HG02970 (cell line): ENCODE results near the gene REC114.
"Not testable (repeated sequence)": the region's sequence is repeated elsewhere in the genome, so short reads cannot be mapped to it uniquely, and the experiment has no call there.

ENCODE experiments used
- ATAC-seq: cut with Tn5 transposase; IDR thresholded peaks from one replicate; pipeline ENCODE4 v1.9.1; 2021; ENCODE audit warnings: mild to moderate bottlenecking, moderate library complexity, moderate number of reproducible peaks; ENCODE audit not compliant: unreplicated experiment, low FRiP score

The REC114 gene

DNA sequence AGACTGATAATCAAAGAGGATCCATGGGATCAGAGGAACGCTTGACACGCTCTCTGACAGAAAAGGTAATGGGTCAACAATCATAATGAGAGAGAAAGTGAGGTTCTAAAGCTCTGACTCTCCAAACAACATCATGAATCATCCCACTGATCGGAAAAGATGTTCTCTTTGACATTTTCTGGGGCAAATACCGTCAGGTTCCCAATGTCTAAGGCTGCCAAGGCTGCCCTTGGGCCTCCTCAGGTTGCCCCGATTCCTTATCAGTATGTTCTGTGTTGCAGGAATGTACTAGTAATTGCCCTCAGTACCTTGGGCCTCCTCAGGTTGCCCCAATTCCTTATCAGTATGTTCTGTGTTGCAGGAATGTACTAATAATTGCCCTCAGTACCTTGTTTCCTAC, 129.3 kb downstream of the REC114 start:
- ATAC-seq, result no peak

DNA sequence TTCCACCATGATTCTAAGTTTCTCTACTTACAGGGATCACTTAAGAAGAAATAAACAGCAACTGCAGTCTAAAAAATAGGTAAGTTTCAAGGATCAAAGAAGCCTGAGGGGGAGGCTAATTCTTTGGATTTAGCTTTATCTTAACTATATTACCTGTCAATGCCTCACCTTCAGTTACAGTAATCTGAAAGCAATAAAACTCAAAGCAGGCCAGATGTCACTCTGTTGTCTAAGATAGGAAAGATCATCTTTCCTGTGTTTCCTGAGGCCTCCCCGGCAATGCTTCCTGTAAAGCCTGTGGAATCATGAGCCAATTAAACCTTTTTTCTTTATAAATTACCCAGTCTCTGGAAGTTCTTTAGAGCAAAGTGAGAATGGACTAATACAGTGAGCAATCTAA, 130.1 kb downstream of the REC114 start:
- ATAC-seq, result no peak

GRCh38 chr15:73573572-73573971, 130.6 kb downstream of the REC114 start:
- no peak for ATAC-seq

DNA sequence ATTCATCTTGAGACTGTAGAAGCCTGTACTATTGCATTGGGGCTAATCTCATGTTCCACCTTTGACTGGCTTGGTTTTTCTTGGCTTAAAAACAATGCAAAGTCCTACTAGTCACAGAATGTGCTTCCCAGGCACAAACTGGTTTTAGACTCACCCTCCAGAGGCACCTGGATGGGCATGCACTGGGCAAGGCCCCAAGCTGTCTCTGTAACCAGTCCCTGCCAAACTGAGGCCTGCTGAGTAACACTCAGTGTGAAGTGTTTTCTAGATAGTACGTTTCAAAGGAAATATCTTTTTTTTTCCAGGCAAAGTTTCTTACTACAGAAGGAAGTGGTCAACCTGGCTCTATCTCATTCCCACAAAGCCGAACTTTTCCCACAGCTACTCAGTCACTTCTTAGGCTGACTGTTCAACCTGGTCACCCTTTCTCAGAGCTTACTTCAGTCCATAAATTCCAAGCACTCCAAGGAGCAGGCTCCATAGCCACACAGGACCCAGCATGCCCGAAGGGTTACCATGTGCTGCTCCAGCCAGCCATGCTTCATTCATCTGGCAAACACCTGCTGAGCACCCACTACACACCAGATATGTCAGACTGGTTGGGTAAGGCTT, 132.8 kb downstream of the REC114 start:
- ATAC-seq, result no peak

DNA sequence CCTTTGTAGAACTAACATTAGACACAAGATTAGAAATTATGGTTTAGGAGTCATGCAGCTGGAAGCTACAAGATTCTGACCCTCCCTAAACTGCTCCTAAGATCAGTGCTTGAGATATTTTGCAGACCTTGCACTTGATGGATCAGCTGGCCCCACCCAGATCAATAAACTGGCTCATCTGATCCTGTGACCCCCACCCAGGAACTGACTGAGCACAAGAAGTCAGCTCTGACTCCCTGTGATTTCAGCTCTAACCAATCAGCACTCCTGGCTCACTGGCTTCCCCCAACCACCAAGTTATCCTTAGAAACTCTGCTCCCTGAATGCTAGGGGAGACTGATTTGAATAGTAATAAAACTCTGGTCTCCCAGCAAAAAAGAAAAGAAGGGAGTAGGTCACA, 134.6 kb downstream of the REC114 start:
- not testable (repeated sequence) for ATAC-seq

DNA sequence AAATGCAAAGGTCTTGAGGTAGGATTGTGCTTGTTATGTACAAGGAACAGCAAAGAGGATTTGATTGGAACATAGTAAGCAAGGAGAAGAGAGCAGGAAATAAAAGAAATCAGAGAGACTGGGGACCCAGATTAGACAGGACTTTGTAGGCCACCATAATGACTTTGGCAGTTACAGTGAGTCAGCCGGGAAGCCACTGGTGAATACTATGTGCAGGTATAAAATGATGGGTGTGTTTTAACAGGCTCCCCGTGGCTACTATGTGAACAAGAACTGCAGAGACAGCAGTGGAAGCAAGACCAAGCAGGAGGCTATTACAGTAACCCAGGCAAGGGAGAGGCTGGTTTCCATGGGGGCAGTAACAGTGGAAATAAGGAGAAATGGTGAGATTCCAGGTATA, 135.1 kb downstream of the REC114 start:
- ATAC-seq, result no peak

DNA sequence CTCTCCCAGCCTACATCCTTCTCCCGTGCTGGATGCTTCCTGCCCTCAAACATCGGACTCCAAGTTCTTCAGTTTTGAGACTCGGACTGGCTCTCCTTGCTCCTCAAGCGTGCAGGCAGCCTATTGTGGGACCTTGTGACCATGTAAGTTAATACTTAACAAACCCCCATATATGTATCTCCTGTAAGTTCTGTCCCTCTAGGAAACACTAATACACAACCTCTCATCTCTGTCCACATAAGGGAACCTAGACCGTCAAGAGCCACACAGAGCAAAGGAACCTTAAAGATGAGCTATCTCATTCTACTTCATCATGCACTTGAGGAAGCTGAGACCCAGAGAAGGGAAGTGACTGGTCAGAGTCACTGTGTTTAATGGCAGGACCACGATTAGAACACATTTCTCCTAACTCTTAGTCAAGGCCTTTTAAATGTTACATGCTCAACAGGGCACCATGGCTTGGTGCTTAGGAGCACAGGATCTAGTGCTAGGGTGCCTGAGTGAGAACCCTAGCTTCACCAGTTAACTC, 140.0 kb downstream of the REC114 start:
- ATAC-seq, result no peak

GRCh38 chr15:73583544-73583943, 140.6 kb downstream of the REC114 start:
- ATAC-seq, result no peak

- ATAC-seq, result no peak
Observed at GRCh38 chr15:73584699-73585420, 141.9 kb downstream of the REC114 start.

GRCh38 chr15:73585871-73586654, 143.1 kb downstream of the REC114 start:
- ATAC-seq, result no peak

GRCh38 chr15:73589766-73590165, 146.8 kb downstream of the REC114 start:
- no peak for ATAC-seq

GRCh38 chr15:73590263-73590662, 147.3 kb downstream of the REC114 start:
- ATAC-seq, result no peak

- no peak for ATAC-seq
Observed at GRCh38 chr15:73593304-73594074, 150.5 kb downstream of the REC114 start.

DNA sequence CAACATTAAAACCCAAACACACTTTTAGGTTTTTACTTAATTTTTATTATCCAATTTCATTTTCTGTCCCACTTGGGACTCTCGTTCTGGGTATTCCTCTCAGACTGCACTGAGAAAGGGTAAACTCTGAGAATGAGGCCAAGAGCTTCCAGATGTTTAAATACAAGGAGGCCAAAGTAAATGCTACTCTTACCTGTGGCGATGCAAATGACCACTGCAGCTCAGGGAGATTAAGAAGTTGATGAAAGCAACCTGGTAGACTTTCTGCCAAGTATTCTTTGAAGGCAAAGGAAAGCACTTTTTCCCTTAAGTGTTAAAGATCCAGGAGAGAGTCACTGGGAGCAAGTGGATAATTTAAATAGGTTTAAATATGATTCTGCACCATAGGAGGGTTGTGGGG, 151.1 kb downstream of the REC114 start:
- ATAC-seq, result no peak

DNA sequence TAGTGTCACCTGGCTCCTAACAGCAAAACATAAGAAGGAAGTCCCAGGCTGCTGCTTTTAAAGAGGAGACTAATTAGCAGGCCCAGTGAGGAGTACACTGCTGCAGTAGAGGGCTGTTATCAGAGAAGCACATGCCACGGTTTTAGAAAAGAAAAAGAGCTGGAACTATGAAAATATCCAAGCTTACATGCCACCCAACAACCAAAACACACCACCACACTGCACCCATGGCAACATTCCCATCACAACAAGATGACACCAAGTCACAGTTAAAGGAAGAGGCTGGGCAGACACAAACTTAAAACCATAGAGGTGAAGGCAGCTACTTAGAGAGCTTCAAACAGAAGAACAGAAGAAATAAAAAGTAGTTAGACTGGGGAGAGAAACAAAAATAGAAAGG, 153.2 kb downstream of the REC114 start:
- ATAC-seq, result no peak

GRCh38 chr15:73597036-73597638, 154.2 kb downstream of the REC114 start:
- ATAC-seq, result no peak

GRCh38 chr15:73598530-73599160, 155.7 kb downstream of the REC114 start:
- no peak for ATAC-seq

DNA sequence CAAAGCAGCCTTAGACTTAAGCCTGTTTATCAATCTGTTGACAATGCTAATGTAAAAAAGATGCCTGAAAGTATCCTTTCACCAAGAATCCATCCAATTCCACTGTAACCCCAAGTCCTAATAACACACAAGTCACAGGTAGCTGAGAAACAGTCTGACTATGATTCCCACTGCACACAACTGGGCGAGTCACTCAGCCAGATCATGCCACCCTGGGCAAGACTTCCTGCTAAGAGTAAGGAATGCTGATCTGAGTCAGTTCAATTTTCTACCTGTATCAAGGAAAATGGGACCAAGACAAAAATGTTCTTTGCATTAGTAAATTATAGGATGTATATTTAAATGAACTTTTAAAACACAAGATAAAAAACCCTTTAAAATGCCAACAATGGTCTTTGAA, 157.0 kb downstream of the REC114 start:
- ATAC-seq, result no peak

GRCh38 chr15:73600413-73601335, 157.7 kb downstream of the REC114 start:
- no peak for ATAC-seq
